Panc1 (cell line): Measurements from ENCODE around the gene IPO13. TPM values are rescaled to one million over a fixed set of nuclear protein-coding genes. Genes with fewer than 3 reads are reported as not detected.

Experiments used
- ATAC-seq: fragments of 200-7000 bp; cut with Tn5 transposase; 2 replicates; pipeline ENCODE4 v1.9.1; 2020; ENCODE audit warnings: mild to moderate bottlenecking, moderate library complexity
- BruUV-seq: library from RNA; stranded (reverse); fragments of 400-500 nt; replicated peaks from 2 replicates; lab custom pipeline; 2021; lab: Mats Ljungman, UMichigan
- CTCF ChIA-PET: fragments of 300-600 bp; sonication (Branson Sonifier 250); formaldehyde crosslinking; loops from one replicate; lab custom pipeline; 2022; ENCODE audit warnings: antibody characterized with exemption; lab: Charles Lee
- POLR2A ChIA-PET: fragments of 300-600 bp; sonication (Branson Sonifier 250); formaldehyde crosslinking; loops from one replicate; lab custom pipeline; 2022; ENCODE audit warnings: antibody characterized with exemption; lab: Charles Lee
- DNase-seq: peaks from one replicate; pipeline ENCODE4 v3.0.0-alpha.2; 2010; ENCODE audit warnings: low read depth, low spot score
- H3K27ac ChIP-seq: 2 replicates; pipeline ENCODE4 v1.5.1; 2011; ENCODE audit warnings: mild to moderate bottlenecking, low read length, inconsistent platforms
- H3K27me3 ChIP-seq: fragments of 200-500 bp; sonication (Bioruptor generic); 2 replicates; pipeline ENCODE4 v1.6.0; 2014; ENCODE audit warnings: low read length, inconsistent platforms; ENCODE audit not compliant: control insufficient read depth, insufficient read depth
- H3K36me3 ChIP-seq: fragments of 200-500 bp; sonication (Bioruptor generic); 2 replicates; pipeline ENCODE4 v1.5.1; 2014; ENCODE audit warnings: inconsistent platforms, mild to moderate bottlenecking, low read length, moderate library complexity; ENCODE audit not compliant: control insufficient read depth, insufficient read depth
- H3K4me1 ChIP-seq: 2 replicates; pipeline ENCODE4 v1.5.1; 2011; ENCODE audit warnings: inconsistent platforms, mild to moderate bottlenecking, low read length, moderate library complexity; ENCODE audit not compliant: control insufficient read depth, insufficient read depth
- H3K4me3 ChIP-seq, 2 experiments: 2 replicates each; pipeline ENCODE4 v1.5.1; 2011 to 2012; ENCODE audit warnings: low read depth in 2 of 2, low read length in 2 of 2, mild to moderate bottlenecking in 2 of 2, inconsistent platforms in 1 of 2, moderate library complexity in 1 of 2
- H3K9me3 ChIP-seq: fragments of 200-500 bp; sonication (Bioruptor generic); 2 replicates; pipeline ENCODE4 v1.5.1; 2014; ENCODE audit warnings: low read depth, mild to moderate bottlenecking, inconsistent platforms, low read length, moderate library complexity; ENCODE audit not compliant: control insufficient read depth, insufficient read depth
- CTCF ChIP-seq: fragments of 450-650 bp; IDR thresholded peaks from 2 replicates; pipeline ENCODE4 v1.5.1; 2017; ENCODE audit warnings: mild to moderate bottlenecking
- POLR2AphosphoS5 ChIP-seq: IDR thresholded peaks from 2 replicates; pipeline ENCODE4 v1.6.1; 2012; ENCODE audit warnings: mild to moderate bottlenecking, low read depth, low read length, moderate library complexity
- REST ChIP-seq, 2 experiments: IDR thresholded peaks; 2 replicates each; pipeline ENCODE4 v1.6.1; 2011 to 2012; ENCODE audit warnings: low read depth in 2 of 2, control low read depth in 1 of 2, low read length in 1 of 2, mild to moderate bottlenecking in 1 of 2, moderate library complexity in 1 of 2; ENCODE audit not compliant: insufficient read depth in 1 of 2
- SIN3A ChIP-seq: IDR thresholded peaks from 2 replicates; pipeline ENCODE4 v1.6.1; 2012; ENCODE audit warnings: low read depth, mild to moderate bottlenecking, low read length, moderate library complexity, borderline replicate concordance; ENCODE audit not compliant: insufficient read depth
- TCF7L2 ChIP-seq: IDR thresholded peaks from 2 replicates; pipeline ENCODE4 v1.6.1; 2011; ENCODE audit warnings: mild to moderate bottlenecking, low read depth, low read length, inconsistent platforms
- in situ Hi-C: cut with HindIII; loops from 2 replicates; pipeline ENCODE4 v1.10.0; 2016; ENCODE audit warnings: low sequenced_read_pairs, low pct_unique_long_range_greater_than_20kb
- intact Hi-C: fragments of 100-400 bp; cut with micrococcal nuclease; formaldehyde crosslinking; loops from one replicate; pipeline ENCODE4 v1.10.0; 2022; ENCODE audit not compliant: unreplicated experiment
- total RNA-seq: library from RNA; stranded (reverse); gene quantifications from one replicate; pipeline ENCODE4 v1.2.1, GENCODE V29; 2021; ENCODE audit not compliant: unreplicated experiment

The IPO13 gene
- total RNA-seq, 1 experiment from 2014 or later, result 40.0 TPM

GRCh38 chr1:43898981-43899380 is 47.8 kb upstream of the IPO13 start:
- in situ Hi-C loops (no loop called here), intact Hi-C loops (no loop called here)
- Histone ChIP-seq H3K36me3 (no peaks in the 10 kb centered on the region), H3K27me3 (no peaks in the 10 kb centered on the region), H3K4me3 (no peak overlapping the region), H3K4me1 (no peaks in the 10 kb centered on the region), H3K27ac (no peak overlapping the region), H3K9me3 (no peaks in the 10 kb centered on the region)
- ChIA-PET CTCF (interaction anchor here (0.6 kb wide), 1 partner anchor 128 kb away, joined by 3 read pairs; no protein-coding TSS in a partner anchor), POLR2A (no interaction called here)
- DNase-seq (no peak), ATAC-seq (no peak)
- no TSS peak for BruUV-seq
- no peak for TF ChIP-seq SIN3A

GRCh38 chr1:43900386-43900785 is 46.4 kb upstream of the IPO13 start:
- DNase-seq (no peak), ATAC-seq (no peak)
- no peak for TF ChIP-seq CTCF
- TF ChIP-seq REST (IDR thresholded peaks at IDR 0.05; ENCODE audit: insufficient read depth in 1 of 2, low read depth in 2 of 2, low read length in 1 of 2), result no peak
- no peak for TF ChIP-seq POLR2AphosphoS5
- TF ChIP-seq TCF7L2, result no peak
- no peak for TF ChIP-seq SIN3A
- ChIA-PET POLR2A (no interaction called here), CTCF (no interaction called here)
- intact Hi-C loops, result no loop called here
- Histone ChIP-seq H3K36me3 (no peaks in the 10 kb centered on the region), H3K9me3 (no peaks in the 10 kb centered on the region), H3K4me3 (no peak overlapping the region), H3K27me3 (no peaks in the 10 kb centered on the region), H3K4me1 (no peaks in the 10 kb centered on the region), H3K27ac (no peak overlapping the region)
- in situ Hi-C loops, result no loop called here
- no TSS peak for BruUV-seq

- no peak overlapping the region for H3K4me3 ChIP-seq
- POLR2A ChIA-PET, result no interaction called here
Observed at GRCh38 chr1:43901196-43901961, 45.4 kb upstream of the IPO13 start.

More at GRCh38 chr1:43901196-43901961, 45.4 kb upstream of the IPO13 start:
- TF ChIP-seq CTCF, result no peak
- no peak for TF ChIP-seq TCF7L2
- TF ChIP-seq POLR2AphosphoS5, result no peak
- TF ChIP-seq SIN3A, result no peak
- TF ChIP-seq REST (IDR thresholded peaks at IDR 0.05; ENCODE audit: insufficient read depth in 1 of 2, low read depth in 2 of 2, low read length in 1 of 2), result no peak
- in situ Hi-C loops, result no loop called here
- Histone ChIP-seq H3K36me3 (no peaks in the 10 kb centered on the region), H3K27ac (no peak overlapping the region), H3K27me3 (no peaks in the 10 kb centered on the region), H3K9me3 (no peaks in the 10 kb centered on the region), H3K4me1 (no peaks in the 10 kb centered on the region)
- CTCF ChIA-PET, result no interaction called here
- DNase-seq, result no peak
- no TSS peak for BruUV-seq
- no peak for ATAC-seq
- intact Hi-C loops, result no loop called here
